ENCODE data around the gene RPS6KA2. TPM values are rescaled to one million over a fixed set of nuclear protein-coding genes. Genes with fewer than 3 reads are reported as not detected.

RPS6KA2 gene
- total RNA-seq, 1 experiment from 2014 or later = 12.3 TPM

DNA sequence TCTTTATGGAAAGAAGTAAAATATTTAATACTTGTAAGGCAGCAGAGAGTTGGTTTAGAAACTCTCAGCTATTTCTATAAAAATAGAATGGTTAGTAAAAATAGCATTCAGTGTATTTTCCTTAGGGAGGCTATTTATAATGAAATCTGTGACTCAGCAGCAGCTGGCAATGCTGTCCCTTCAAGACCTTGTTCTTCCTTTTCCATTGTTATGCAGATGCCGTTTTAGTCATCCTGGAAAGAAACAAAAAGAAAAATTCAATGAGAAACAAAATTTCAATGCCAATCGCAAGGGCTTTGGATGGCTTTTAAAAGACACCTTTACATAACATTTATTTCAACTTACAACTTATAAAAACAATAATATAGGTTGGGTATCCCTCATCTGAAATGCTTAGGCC is 261.8 kb downstream of the RPS6KA2 start:
- no peak overlapping the region for H3K9ac ChIP-seq (ENCODE audit: extremely low read depth, insufficient read length, low read length)
- Mint-ChIP-seq H3K27ac (peak overlapping the region; percentile 95 to 98 (median 97); a peak in 4 of 7 replicates), H3K4me1 (peaks cover 47 to 57% of the 10 kb centered on the region in 2 experiments), H3K9me3 (no peaks in the 10 kb centered on the region), H3K27me3 (ENCODE audit: low read depth) (no peaks in the 10 kb centered on the region), H3K4me3 (peak overlapping the region; percentile 34 to 78; a peak in 3 of 5 replicates), H3K36me3 (ENCODE audit: insufficient read depth in 1 of 3, low read depth in 3 of 3) (no peaks in the 10 kb centered on the region; a peak in 1 of 7 replicates)
- H3K23me2 ChIP-seq (ENCODE audit: insufficient read length, low read depth, low read length, poor library complexity, severe bottlenecking) = peaks cover 5% of the 10 kb centered on the region
- no peak overlapping the region for H3K4ac ChIP-seq (ENCODE audit: low read depth, low read length)
- no peak overlapping the region for H4K91ac ChIP-seq (ENCODE audit: insufficient read length, low read depth, low read length)
- H2AFZ ChIP-seq (ENCODE audit: low read length) = no peak overlapping the region
- H3K9me3 ChIP-seq (ENCODE audit: control insufficient read depth, low read depth, low read length) = no peaks in the 10 kb centered on the region
- no peak overlapping the region for H3K23ac ChIP-seq (ENCODE audit: insufficient read length, low read depth, low read length)
- H4K5ac ChIP-seq (ENCODE audit: insufficient read length, low read depth, low read length) = no peak overlapping the region
- H3K27me3 ChIP-seq (ENCODE audit: insufficient read depth, low read length) = no peaks in the 10 kb centered on the region
- H3K18ac ChIP-seq (ENCODE audit: insufficient read length, low read depth, low read length) = no peak overlapping the region
- peaks cover 6% of the 10 kb centered on the region; the same call in 1 of the 2 replicates for H3K4me1 ChIP-seq (ENCODE audit: insufficient read depth, low read length)
- peak overlapping the region; percentile 96 for H3K27ac ChIP-seq (ENCODE audit: insufficient read length, low read depth, low read length)
- H2BK120ac ChIP-seq (ENCODE audit: low read depth, low read length, poor library complexity, severe bottlenecking) = no peak overlapping the region
- no peaks in the 10 kb centered on the region for H3K79me2 ChIP-seq (ENCODE audit: insufficient read depth, low read length)
- no peak overlapping the region for H2BK5ac ChIP-seq (ENCODE audit: insufficient read length, low read length)
- H2AK5ac ChIP-seq (ENCODE audit: insufficient read length, low read length) = no peak overlapping the region
- no peak overlapping the region for H4K8ac ChIP-seq (replicated peaks; ENCODE audit: insufficient read length, low read depth, low read length)
- TF ChIP-seq, protein P1, sequence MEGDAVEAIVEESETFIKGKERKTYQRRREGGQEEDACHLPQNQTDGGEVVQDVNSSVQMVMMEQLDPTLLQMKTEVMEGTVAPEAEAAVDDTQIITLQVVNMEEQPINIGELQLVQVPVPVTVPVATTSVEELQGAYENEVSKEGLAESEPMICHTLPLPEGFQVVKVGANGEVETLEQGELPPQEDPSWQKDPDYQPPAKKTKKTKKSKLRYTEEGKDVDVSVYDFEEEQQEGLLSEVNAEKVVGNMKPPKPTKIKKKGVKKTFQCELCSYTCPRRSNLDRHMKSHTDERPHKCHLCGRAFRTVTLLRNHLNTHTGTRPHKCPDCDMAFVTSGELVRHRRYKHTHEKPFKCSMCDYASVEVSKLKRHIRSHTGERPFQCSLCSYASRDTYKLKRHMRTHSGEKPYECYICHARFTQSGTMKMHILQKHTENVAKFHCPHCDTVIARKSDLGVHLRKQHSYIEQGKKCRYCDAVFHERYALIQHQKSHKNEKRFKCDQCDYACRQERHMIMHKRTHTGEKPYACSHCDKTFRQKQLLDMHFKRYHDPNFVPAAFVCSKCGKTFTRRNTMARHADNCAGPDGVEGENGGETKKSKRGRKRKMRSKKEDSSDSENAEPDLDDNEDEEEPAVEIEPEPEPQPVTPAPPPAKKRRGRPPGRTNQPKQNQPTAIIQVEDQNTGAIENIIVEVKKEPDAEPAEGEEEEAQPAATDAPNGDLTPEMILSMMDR (conservative IDR thresholded peaks at IDR 0.05) = no peak
- H2BK15ac ChIP-seq (ENCODE audit: low read depth, low read length) = no peak overlapping the region
- no peaks in the 10 kb centered on the region for H3K79me1 ChIP-seq (ENCODE audit: insufficient read depth, low read depth, low read length, poor library complexity, severe bottlenecking)
- no peaks in the 10 kb centered on the region for H4K20me1 ChIP-seq (ENCODE audit: control insufficient read depth, insufficient read depth, insufficient read length)
- H2BK20ac ChIP-seq (ENCODE audit: low read depth, low read length, poor library complexity, severe bottlenecking) = no peak overlapping the region
- H3K14ac ChIP-seq (ENCODE audit: insufficient read depth, low read length) = no peak overlapping the region
- no peak for DNase-seq
- H3K56ac ChIP-seq (ENCODE audit: insufficient read length, low read depth, low read length) = no peak overlapping the region
- no peak overlapping the region for H3T11ph ChIP-seq (ENCODE audit: low read length)
- WGBS (ENCODE audit: extremely low coverage, insufficient read length, low lambda C conversion rate) = no CpG with 5 or more reads among the region's 2 CpGs
- no peak overlapping the region for H2BK12ac ChIP-seq (ENCODE audit: insufficient read length, low read depth, low read length)
- H3K4me2 ChIP-seq (ENCODE audit: insufficient read depth, insufficient read length, low read length) = peak overlapping the region; percentile 76
